Pancreas (tissue), 10 donors: ENCODE measurements around the gene ENO3. TPM values are rescaled to one million over a fixed set of nuclear protein-coding genes. Genes with fewer than 3 reads are reported as not detected.
"Not testable (repeated sequence)": the region's sequence is repeated elsewhere in the genome, so short reads cannot be mapped to it uniquely, and the experiment has no call there.

Source experiments
- ATAC-seq, 4 donors: fragments of 200-7000 bp; cut with Tn5 transposase; one replicate each; pipeline versions ENCODE4 v1.8.0 to v1.9.1; 2020; ENCODE audit warnings: mild to moderate bottlenecking in 4 of 4, moderate library complexity in 4 of 4
- DNase-seq, 6 donors: peaks; one replicate each; pipeline ENCODE4 v3.0.0-alpha.2; 2020
- FAIRE-seq: peaks from 2 replicates; lab custom pipeline; 2012; peaks lifted over from hg19 to GRCh38; lab: Jason Lieb, UNC
- H3K27ac ChIP-seq, 4 donors: fragments of 200-600 bp; sonication (generic); 1 replicate in 3 of 4; 2 replicates in 1 of 4; pipeline versions ENCODE4 v1.5.0 to v1.8.0; 2020
- H3K27me3 ChIP-seq, 4 donors: fragments of 200-600 bp; one replicate each; pipeline ENCODE4 v1.8.0; 2021
- H3K36me3 ChIP-seq, 3 donors: fragments of 200-600 bp; sonication (generic) in 1 of 3; one replicate each; pipeline versions ENCODE4 v1.5.0 to v1.8.0; 2020 to 2021
- H3K4me1 ChIP-seq, 3 donors: fragments of 200-600 bp; one replicate each; pipeline ENCODE4 v1.8.0; 2021
- H3K4me3 ChIP-seq, 4 donors: fragments of 200-600 bp; sonication (generic) in 2 of 4; one replicate each; pipeline versions ENCODE4 v1.5.0 to v1.8.0; 2020 to 2021
- H3K9me3 ChIP-seq, 4 donors: fragments of 200-600 bp; one replicate each; pipeline ENCODE4 v1.8.0; 2021
- CTCF ChIP-seq, 4 donors: fragments of 200-600 bp; sonication (generic) in 3 of 4; IDR thresholded peaks; one replicate each; pipeline versions ENCODE4 v1.5.0 to v1.8.0; 2021; ENCODE audit warnings: antibody characterized with exemption in 4 of 4
- WGBS, 2 donors: extraction: QIAGEN DNeasy Blood & Tissue Kit; methylation state at CpG; one replicate each; pipeline ENCODE4 v1.1.7; 2013; 5-methylcytosine and 5-hydroxymethylcytosine counted together
- intact Hi-C, 3 donors: fragments of 100-400 bp; cut with DNase I; formaldehyde crosslinking; loops; one replicate each; pipeline versions ENCODE4 v1.11.1 to v1.14.2; 2022
- polyA plus RNA-seq, 2 donors: library from polyadenylated mRNA; stranded (reverse); fragments of 200-250 nt; gene quantifications; one replicate each; pipeline ENCODE4 v1.2.3, GENCODE V29; 2013
- total RNA-seq, 6 donors: library from RNA; stranded (reverse); fragmentation: NEBNext Ultra II Directional in 4 of 6; extraction: Animal tissue kit (Norgen Biotek cat#: 25700) in 4 of 6; gene quantifications; one replicate each; pipeline versions ENCODE4 v1.2.1 to v1.2.4, GENCODE V29; 2021 to 2023
- donor health status: healthy with polysubstance abuse.
- donor health status: DM: no; HTN: no; CAD: no; lungs with moderate emphysema.
- donor health status: DM: no; HTN: no; CAD: no.
- donor health status: control.
- donor health status: control.
- donor health status: Bipolar disorder and iron deficiency.
- donor health status: DM: yes; HTN: yes; CAD: no.
- donor health status: DM: no; HTN: no; CAD: no.
- donor health status: DM: no; HTN: no; CAD: no.
- donor health status: DM: yes; HTN: yes; CAD: no.

ENO3 gene
- total and polyA plus RNA-seq, 8 donors: 1.5 to 20.3 (median 2.6) TPM

DNA sequence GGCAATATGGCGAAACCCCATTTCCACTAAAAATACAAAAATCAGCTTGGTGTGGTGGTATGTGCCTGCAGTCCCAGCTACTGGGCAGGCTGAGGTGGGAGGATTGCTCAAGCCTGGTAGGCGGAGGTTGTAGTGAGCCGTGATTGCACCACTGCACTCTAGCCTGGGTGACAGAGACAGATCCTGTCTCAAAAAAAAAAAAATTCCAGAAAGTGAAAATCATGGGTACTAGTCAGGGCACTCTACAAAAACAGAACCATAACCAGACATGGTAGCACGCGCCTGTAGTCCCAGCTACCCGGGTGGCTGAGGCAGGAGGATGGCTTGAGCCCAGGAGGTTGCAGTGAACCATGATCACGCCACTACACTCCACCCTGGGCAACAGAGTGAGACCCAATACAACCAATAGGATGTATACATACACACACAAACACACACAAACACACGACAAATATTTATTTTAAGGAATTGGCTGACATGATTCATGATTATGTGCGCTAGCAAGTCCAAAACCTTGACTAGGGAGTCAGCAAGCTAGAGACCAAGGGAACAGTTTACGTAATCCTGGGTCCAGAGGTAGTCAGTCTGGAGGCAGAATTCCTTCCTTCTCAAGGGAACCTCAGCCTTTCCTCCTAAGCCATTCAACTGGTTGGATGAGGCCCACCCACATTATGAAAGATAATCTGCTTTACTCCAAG lies 30.4 kb upstream of the ENO3 start:
- no peak for DNase-seq
- FAIRE-seq: no peak
- intact Hi-C loops: no loop called here
- H3K27me3 ChIP-seq: no peaks in the 10 kb centered on the region
- H3K4me3 ChIP-seq: no peak overlapping the region
- TF ChIP-seq CTCF (IDR thresholded peaks at IDR 0.05): no peak
- ATAC-seq: peak in 1 of 4 donors; percentile 40
- H3K36me3 ChIP-seq: no peaks in the 10 kb centered on the region
- H3K4me1 ChIP-seq: no peaks in the 10 kb centered on the region
- no peak overlapping the region for H3K27ac ChIP-seq
- no peaks in the 10 kb centered on the region for H3K9me3 ChIP-seq
- 77 to 81% methylated on average over 10 of the region's 10 CpGs for WGBS, 2 donors

GRCh38 chr17:4921320-4921719 lies 29.6 kb upstream of the ENO3 start:
- Histone ChIP-seq H3K27me3 (no peaks in the 10 kb centered on the region), H3K4me1 (no peaks in the 10 kb centered on the region), H3K36me3 (no peaks in the 10 kb centered on the region), H3K4me3 (no peak overlapping the region), H3K9me3 (no peaks in the 10 kb centered on the region), H3K27ac (no peak overlapping the region)
- 87 to 89% methylated on average over 4 of the region's 4 CpGs for WGBS, 2 donors
- DNase-seq: no peak
- intact Hi-C loops: no loop called here
- ATAC-seq: no peak
- no peak for FAIRE-seq
- TF ChIP-seq CTCF (IDR thresholded peaks at IDR 0.05): no peak

DNA sequence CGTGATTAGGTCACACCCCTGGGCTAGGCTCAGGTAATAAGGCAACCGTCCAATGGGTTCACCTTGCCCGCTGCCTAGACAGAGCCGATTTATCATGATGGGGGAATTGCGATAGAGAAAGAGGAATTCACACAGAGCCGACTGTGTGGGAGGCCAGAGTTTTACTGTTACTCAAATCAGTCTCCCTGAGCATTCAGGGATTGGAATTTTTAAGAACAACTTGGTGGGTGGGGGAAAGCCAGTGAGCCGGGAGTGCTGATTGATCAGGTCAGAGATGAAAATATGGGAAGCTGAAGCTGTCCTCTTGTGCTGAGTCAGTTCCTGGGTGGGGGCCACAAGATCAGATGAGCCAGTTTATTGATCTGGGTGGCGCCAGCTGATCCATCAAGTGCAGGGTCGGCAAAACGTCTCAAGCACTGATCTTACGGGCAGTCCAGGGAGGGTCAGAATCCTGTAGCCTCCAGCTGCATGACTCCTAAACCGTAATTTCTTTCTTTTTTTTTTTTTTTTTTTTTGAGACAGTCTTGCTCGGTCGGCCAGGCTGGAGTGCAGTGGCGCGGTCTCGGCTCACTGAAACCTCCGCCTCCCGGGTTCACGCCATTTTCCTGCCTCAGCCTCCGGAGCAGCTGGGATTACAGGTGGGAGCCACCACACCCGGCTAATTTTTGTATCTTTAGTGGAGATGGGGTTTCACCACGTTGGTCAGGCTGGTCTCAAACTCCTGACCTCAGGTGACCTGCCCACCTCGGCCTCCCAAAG lies 24.2 kb upstream of the ENO3 start:
- FAIRE-seq, H3K27me3 ChIP-seq, H3K4me1 ChIP-seq, intact Hi-C loops, H3K27ac ChIP-seq, H3K9me3 ChIP-seq, H3K4me3 ChIP-seq, H3K36me3 ChIP-seq, ATAC-seq: not testable (repeated sequence)
- peak in 1 of 6 donors; percentile 13 for DNase-seq
- 77% methylated on average over 24 of the region's 24 CpGs for WGBS, 2 donors

DNA sequence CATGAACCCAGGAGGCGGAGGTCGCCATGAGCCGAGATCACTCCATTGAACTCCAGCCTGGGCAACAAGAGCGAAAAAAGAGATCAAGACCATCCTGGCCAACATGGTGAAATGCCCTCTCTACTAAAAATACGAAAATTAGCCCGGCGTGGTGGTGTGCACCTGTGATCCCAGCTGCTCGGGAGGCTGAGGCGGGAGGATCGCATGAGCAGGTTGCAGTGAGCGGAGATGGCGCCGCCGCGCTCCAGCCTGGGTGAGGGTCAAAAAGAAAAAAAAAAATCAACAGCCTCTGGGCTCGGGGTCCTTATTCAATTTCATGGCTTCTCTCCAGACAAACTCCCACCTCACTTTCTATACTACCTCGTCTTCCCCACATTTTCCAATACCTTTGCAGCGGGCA lies 22.0 kb upstream of the ENO3 start:
- no peak for TF ChIP-seq CTCF (IDR thresholded peaks at IDR 0.05)
- FAIRE-seq: no peak
- Histone ChIP-seq H3K36me3 (no peaks in the 10 kb centered on the region), H3K4me1 (no peaks in the 10 kb centered on the region), H3K27me3 (no peaks in the 10 kb centered on the region), H3K27ac (no peak overlapping the region), H3K9me3 (no peaks in the 10 kb centered on the region), H3K4me3 (no peak overlapping the region)
- ATAC-seq: no peak
- DNase-seq: peak in 1 of 6 donors; percentile 3
- intact Hi-C loops: no loop called here
- WGBS, 2 donors: 94 to 96% methylated on average over 18 of the region's 18 CpGs

DNA sequence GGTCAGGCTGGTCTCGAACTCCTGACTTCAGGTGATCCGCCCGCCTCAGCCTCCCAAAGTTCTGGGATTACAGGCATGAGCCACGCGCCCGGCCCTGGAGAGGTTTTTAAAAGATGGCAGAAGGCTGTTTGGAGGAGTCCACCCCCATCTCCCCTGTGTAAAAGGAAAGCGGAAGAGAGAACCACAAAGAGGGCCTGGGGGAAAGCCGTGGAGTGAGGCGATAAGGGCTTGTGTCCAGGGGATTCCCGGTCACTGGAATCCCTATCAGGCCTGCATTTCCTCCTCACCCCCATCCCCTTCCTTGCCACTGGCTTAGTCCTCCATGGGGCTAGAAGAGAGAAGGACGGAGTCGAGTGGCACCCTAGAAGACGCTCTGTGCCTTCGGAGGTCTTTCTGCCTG lies 19.0 kb upstream of the ENO3 start, which contains the start of gene GP1BA:
Gene GP1BA, plus strand, starts transcription at position 315 of the 400 bp plus-strand sequence. CDS start 328 bp downstream, outside the sequence.
- H3K9me3 ChIP-seq: no peaks in the 10 kb centered on the region
- H3K27ac ChIP-seq: no peak within 1 kb of the TSS
- no peaks in the 10 kb centered on the region for H3K36me3 ChIP-seq
- WGBS, 2 donors: 81 to 82% methylated on average over 13 to 14 of the region's 14 CpGs
- DNase-seq (peak in 1 of 6 donors; percentile 1), FAIRE-seq (no peak), ATAC-seq (peak in 1 of 4 donors; percentile 38)
- H3K27me3 ChIP-seq: no peaks in the 10 kb centered on the region
- peaks cover 0 to 3% (median 0%) of the 10 kb centered on the region in 3 donors for H3K4me1 ChIP-seq
- intact Hi-C loops: loop anchor here in 1 of 3 donors (10.0 kb wide), 1 partner anchor 53 kb away; the partner anchor contains the start of gene CAMTA2
- no peak for TF ChIP-seq CTCF (IDR thresholded peaks at IDR 0.05)
- H3K4me3 ChIP-seq: no peak within 1 kb of the TSS
